Fibroblast of pulmonary artery (primary cell): ENCODE results near the gene SLC22A7.

Experiments
- DNase-seq: peaks from one replicate; pipeline ENCODE4 v3.0.0-alpha.2; 2010; ENCODE audit warnings: low read depth
- H3K4me3 ChIP-seq: replicated peaks from 2 replicates; pipeline ENCODE4 v1.5.1; 2011; ENCODE audit warnings: low read depth, mild to moderate bottlenecking, control low read depth, low read length, moderate library complexity
- TF ChIP-seq, protein P1 (sequence below): IDR thresholded peaks from 2 replicates; pipeline ENCODE4 v1.5.1; 2011; ENCODE audit warnings: mild to moderate bottlenecking, control low read depth, low read length, inconsistent platforms; ENCODE audit errors: missing control alignments

The SLC22A7 gene

DNA sequence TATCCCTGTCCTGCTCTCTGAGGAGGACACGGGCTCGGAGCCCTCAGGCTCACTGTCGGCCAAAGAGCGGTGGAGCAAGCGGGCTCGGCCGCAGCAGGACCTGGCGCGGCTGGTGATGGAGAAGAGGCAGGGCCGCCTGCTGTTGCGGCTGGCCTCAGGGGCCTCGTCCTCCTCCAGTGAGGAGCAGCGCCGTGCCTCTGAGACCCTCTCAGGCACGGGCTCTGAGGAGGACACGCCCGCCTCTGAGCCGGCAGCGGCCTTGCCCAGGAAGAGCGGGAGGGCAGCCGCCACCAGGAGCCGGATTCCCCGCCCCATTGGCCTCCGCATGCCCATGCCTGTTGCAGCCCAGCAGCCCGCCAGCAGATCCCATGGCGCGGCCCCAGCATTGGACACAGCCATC lies 14.2 kb upstream of the SLC22A7 start:
- no peak for DNase-seq
- TF ChIP-seq, protein P1, sequence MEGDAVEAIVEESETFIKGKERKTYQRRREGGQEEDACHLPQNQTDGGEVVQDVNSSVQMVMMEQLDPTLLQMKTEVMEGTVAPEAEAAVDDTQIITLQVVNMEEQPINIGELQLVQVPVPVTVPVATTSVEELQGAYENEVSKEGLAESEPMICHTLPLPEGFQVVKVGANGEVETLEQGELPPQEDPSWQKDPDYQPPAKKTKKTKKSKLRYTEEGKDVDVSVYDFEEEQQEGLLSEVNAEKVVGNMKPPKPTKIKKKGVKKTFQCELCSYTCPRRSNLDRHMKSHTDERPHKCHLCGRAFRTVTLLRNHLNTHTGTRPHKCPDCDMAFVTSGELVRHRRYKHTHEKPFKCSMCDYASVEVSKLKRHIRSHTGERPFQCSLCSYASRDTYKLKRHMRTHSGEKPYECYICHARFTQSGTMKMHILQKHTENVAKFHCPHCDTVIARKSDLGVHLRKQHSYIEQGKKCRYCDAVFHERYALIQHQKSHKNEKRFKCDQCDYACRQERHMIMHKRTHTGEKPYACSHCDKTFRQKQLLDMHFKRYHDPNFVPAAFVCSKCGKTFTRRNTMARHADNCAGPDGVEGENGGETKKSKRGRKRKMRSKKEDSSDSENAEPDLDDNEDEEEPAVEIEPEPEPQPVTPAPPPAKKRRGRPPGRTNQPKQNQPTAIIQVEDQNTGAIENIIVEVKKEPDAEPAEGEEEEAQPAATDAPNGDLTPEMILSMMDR, result no peak
- H3K4me3 ChIP-seq, result no peak overlapping the region

- no peak for DNase-seq
- TF ChIP-seq, protein P1, result no peak
- H3K4me3 ChIP-seq, result no peak overlapping the region
These were observed 12.9 kb upstream of the SLC22A7 start for GRCh38 chr6:43284991-43285781.

DNA sequence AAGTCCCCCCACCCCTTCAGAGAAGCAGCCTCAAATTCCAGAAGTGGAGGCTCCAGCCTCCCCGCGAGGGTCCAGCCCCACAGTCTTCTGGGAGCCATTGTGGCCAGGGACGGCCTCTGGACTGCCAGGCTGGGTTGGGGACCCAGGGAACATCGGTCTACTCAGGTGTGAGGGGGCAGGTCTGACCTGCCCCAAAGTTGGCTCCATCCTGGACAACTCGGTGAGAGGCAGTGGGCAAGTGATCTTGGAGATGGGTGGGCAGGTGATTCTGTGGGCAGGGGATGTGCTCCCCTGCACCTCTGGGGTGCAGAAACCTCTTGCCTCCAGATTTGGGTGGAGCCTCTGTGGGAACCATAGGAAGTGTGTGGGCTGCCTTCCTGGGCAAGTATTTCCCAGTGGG lies 12.2 kb upstream of the SLC22A7 start:
- DNase-seq, result no peak
- TF ChIP-seq, protein P1, result no peak

DNA sequence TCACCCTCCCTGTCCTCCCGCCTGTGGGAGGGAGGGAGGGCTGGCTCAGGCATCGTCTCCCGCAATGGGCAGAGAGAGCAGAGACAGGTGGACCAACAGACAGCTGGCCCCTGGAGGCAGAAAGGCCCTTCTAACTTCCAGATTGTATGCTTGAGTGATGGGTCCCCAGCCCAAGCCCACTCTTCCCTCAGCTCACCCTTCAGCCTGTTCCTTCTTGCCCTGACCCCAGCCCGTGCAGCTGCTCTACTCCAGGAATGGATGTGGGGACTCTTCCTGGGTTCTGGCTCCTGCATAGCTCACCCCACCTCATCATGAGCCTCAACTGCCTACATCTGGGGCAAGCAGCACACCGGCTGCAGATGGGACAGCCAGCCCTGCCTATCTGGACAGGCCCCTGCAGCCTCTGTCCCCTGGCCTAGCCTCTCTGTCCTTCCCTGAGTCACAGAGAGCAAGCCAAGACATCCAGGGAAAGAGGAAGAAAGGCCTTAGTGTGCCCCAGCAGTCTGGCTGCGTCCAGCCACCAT lies 11.5 kb upstream of the SLC22A7 start:
- H3K4me3 ChIP-seq, result no peak overlapping the region
- TF ChIP-seq, protein P1, result no peak
- DNase-seq, result no peak

More for the DNA sequence above, 12.2 kb upstream of the SLC22A7 start:
- H3K4me3 ChIP-seq, result no peak overlapping the region

GRCh38 chr6:43286980-43287716 lies 10.9 kb upstream of the SLC22A7 start:
- TF ChIP-seq, protein P1, result no peak
- no peak for DNase-seq
- no peak overlapping the region for H3K4me3 ChIP-seq

DNA sequence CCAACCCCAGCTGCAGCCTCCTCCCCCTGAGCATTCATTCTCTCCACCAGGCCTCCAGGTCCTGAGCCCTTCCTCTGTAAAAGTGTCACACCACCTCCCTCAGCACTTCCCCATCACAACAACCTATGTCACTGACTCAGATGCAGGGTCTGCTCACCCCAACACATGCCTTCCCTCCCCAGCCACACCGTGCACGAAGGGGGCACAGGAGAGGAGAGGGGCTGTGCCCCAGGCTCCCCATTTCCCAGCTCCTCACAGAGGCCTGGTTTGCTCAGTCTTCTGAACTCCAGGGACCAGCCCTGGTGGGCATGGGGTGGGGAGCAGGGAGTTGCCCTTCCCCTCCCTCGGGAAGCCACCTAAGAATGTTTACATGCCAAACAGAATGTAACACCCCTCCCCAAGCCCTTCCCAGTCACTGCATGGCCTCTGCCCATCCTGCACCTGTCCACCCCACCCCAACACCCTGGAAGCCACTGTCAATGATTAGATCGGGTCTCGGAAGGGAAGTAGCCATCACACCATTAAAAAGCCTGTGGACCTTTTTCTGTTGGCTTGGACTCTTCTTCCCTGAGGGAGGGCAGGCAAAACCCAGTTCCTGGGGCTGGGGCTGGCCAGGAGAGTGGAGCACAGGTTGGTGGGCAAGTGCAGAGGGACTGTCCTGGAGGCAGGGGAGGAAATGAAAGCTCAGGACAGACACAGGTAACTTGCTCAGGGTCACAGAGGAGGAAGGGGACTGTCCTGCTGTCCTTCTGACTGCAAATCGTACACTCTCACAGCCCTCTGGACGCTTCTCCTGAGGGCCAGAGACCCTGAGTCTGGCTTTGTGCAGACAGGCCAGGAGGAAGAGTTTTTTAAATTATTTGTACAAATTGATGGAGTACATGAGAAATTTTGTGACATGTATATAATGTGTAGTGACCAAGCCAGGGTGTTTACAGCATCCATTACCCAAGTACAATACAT lies 10.1 kb upstream of the SLC22A7 start:
- no peak overlapping the region for H3K4me3 ChIP-seq
- DNase-seq, result no peak
- TF ChIP-seq, protein P1, result no peak
